Neuronal stem cell (in vitro differentiated cells): Measurements from ENCODE around the gene IPCEF1.

ENCODE experiments used
- DNase-seq: peaks from one replicate; pipeline ENCODE4 v3.0.0-alpha.2; 2013; ENCODE audit warnings: low spot score
- H2AFZ ChIP-seq: one replicate; pipeline ENCODE4 v1.6.1; 2013; ENCODE audit warnings: mild to moderate bottlenecking, low read length, inconsistent platforms
- H2AK5ac ChIP-seq: 2 replicates; pipeline ENCODE4 v1.6.1; 2013; ENCODE audit warnings: low read depth, mild to moderate bottlenecking, inconsistent platforms, low read length, moderate library complexity, mixed read lengths
- H2BK120ac ChIP-seq: 2 replicates; pipeline ENCODE4 v1.6.1; 2013; ENCODE audit warnings: low read depth, mild to moderate bottlenecking, inconsistent platforms, low read length, moderate library complexity, mixed read lengths
- H2BK12ac ChIP-seq: one replicate; pipeline ENCODE4 v1.6.1; 2013; ENCODE audit warnings: low read length, inconsistent platforms
- H2BK15ac ChIP-seq: 2 replicates; pipeline ENCODE4 v1.6.1; 2013; ENCODE audit warnings: mild to moderate bottlenecking, low read length, inconsistent platforms, mixed read lengths
- H2BK5ac ChIP-seq: one replicate; pipeline ENCODE4 v1.6.1; 2013; ENCODE audit warnings: inconsistent platforms, mild to moderate bottlenecking, low read length, moderate library complexity
- H3K14ac ChIP-seq: one replicate; pipeline ENCODE4 v1.6.1; 2013; ENCODE audit warnings: low read length, inconsistent platforms
- H3K18ac ChIP-seq: 2 replicates; pipeline ENCODE4 v1.6.1; 2013; ENCODE audit warnings: low read length, inconsistent platforms
- H3K23ac ChIP-seq: 2 replicates; pipeline ENCODE4 v1.6.1; 2013; ENCODE audit warnings: low read depth, mild to moderate bottlenecking, mixed read lengths, low read length, inconsistent platforms; ENCODE audit not compliant: poor library complexity
- H3K27ac ChIP-seq: replicated peaks from 3 replicates; pipeline ENCODE4 v1.5.1; 2013; ENCODE audit warnings: low read length, inconsistent platforms
- H3K27me3 ChIP-seq, 3 experiments: 2 replicates each; pipeline ENCODE4 v1.6.1; 2013; ENCODE audit warnings: low read length in 3 of 3, mild to moderate bottlenecking in 2 of 3, inconsistent platforms in 1 of 3, low read depth in 1 of 3, mixed read lengths in 1 of 3, moderate library complexity in 1 of 3; ENCODE audit not compliant: control insufficient read depth in 3 of 3, insufficient read depth in 3 of 3
- H3K36me3 ChIP-seq, 2 donors: replicated peaks in 1 of 2; 2 replicates each; pipeline ENCODE4 v1.6.1; 2013; ENCODE audit warnings: low read length in 2 of 2; ENCODE audit not compliant: control insufficient read depth in 2 of 2, insufficient read depth in 2 of 2
- H3K4ac ChIP-seq: 2 replicates; pipeline ENCODE4 v1.6.1; 2013; ENCODE audit warnings: inconsistent platforms, mild to moderate bottlenecking, low read length, moderate library complexity
- H3K4me1 ChIP-seq, 2 donors: 1 replicate in 1 of 2; 2 replicates in 1 of 2; pipeline ENCODE4 v1.6.1; 2013; ENCODE audit warnings: low read length in 2 of 2, low read depth in 1 of 2; ENCODE audit not compliant: control insufficient read depth in 2 of 2, insufficient read depth in 1 of 2
- H3K4me2 ChIP-seq: one replicate; pipeline ENCODE4 v1.6.1; 2013; ENCODE audit warnings: mild to moderate bottlenecking, low read length, inconsistent platforms; ENCODE audit not compliant: insufficient read depth, poor library complexity, severe bottlenecking
- H3K4me3 ChIP-seq, 2 donors: 2 replicates each; pipeline ENCODE4 v1.5.1; 2013; ENCODE audit warnings: low read length in 2 of 2, mild to moderate bottlenecking in 2 of 2, inconsistent platforms in 1 of 2, moderate library complexity in 1 of 2
- H3K79me1 ChIP-seq: one replicate; pipeline ENCODE4 v1.6.1; 2013; ENCODE audit warnings: low read depth, mild to moderate bottlenecking, inconsistent platforms, low read length, moderate library complexity
- H3K9ac ChIP-seq: one replicate; pipeline ENCODE4 v1.6.1; 2013; ENCODE audit warnings: mild to moderate bottlenecking, low read depth, low read length, inconsistent platforms; ENCODE audit not compliant: poor library complexity
- H3K9me3 ChIP-seq, 2 donors: replicated peaks in 1 of 2; 2 replicates each; pipeline versions ENCODE3 to v1.6.1; 2013; ENCODE audit warnings: low read length in 2 of 2, mild to moderate bottlenecking in 2 of 2, inconsistent platforms in 1 of 2, low read depth in 1 of 2, mixed read lengths in 1 of 2, moderate library complexity in 1 of 2; ENCODE audit not compliant: control insufficient read depth in 2 of 2, insufficient read depth in 1 of 2
- H4K8ac ChIP-seq: one replicate; pipeline ENCODE4 v1.6.1; 2013; ENCODE audit warnings: low read depth, mild to moderate bottlenecking, inconsistent platforms, low read length, moderate library complexity
- H4K91ac ChIP-seq: one replicate; pipeline ENCODE4 v1.6.1; 2013; ENCODE audit warnings: low read length, low read depth, mild to moderate bottlenecking, inconsistent platforms; ENCODE audit not compliant: poor library complexity
- WGBS, 2 donors: extraction: QIAGEN DNeasy Blood & Tissue Kit; methylation state at CpG; one replicate each; pipeline ENCODE4 v1.1.7; 2013; ENCODE audit warnings: missing lambda C conversion rate in 2 of 2, mixed read lengths in 1 of 2; ENCODE audit not compliant: insufficient read length in 2 of 2, insufficient replicate concordance in 1 of 2; ENCODE audit errors: extremely low coverage in 2 of 2; 5-methylcytosine and 5-hydroxymethylcytosine counted together

The IPCEF1 gene

GRCh38 chr6:154350293-154350692, 6.3 kb downstream of the IPCEF1 start:
- Histone ChIP-seq H3K4ac (no peak overlapping the region), H3K18ac (no peak overlapping the region), H2BK5ac (no peak overlapping the region), H2AK5ac (no peak overlapping the region), H3K79me1 (no peaks in the 10 kb centered on the region), H3K9me3 (no peaks in the 10 kb centered on the region), H3K4me1 (peaks cover 0 to 2% of the 10 kb centered on the region in 2 donors), H2BK15ac (no peak overlapping the region), H3K27me3 (peaks cover 0 to 5% (median 0%) of the 10 kb centered on the region in 3 experiments), H3K4me3 (no peak overlapping the region), H3K14ac (no peak overlapping the region), H3K36me3 (no peaks in the 10 kb centered on the region), H2BK12ac (no peak overlapping the region), H3K4me2 (no peak overlapping the region), H2BK120ac (no peak overlapping the region), H4K91ac (no peak overlapping the region), H2AFZ (no peak overlapping the region), H4K8ac (no peak overlapping the region), H3K9ac (no peak overlapping the region), H3K23ac (no peak overlapping the region), H3K27ac (no peak overlapping the region)
- WGBS, 2 donors = no CpG with 5 or more reads among the region's 3 CpGs
- DNase-seq = no peak

- Histone ChIP-seq H2BK5ac (no peak overlapping the region), H2AFZ (no peak overlapping the region), H3K4me1 (peaks cover 0 to 2% of the 10 kb centered on the region in 2 donors), H3K14ac (no peak overlapping the region), H2BK120ac (no peak overlapping the region), H3K36me3 (no peaks in the 10 kb centered on the region), H3K27me3 (peaks cover 0 to 5% (median 0%) of the 10 kb centered on the region in 3 experiments), H2AK5ac (no peak overlapping the region), H3K18ac (no peak overlapping the region), H3K79me1 (no peaks in the 10 kb centered on the region), H3K4me3 (no peak overlapping the region), H2BK12ac (no peak overlapping the region), H4K8ac (no peak overlapping the region), H3K4ac (no peak overlapping the region), H3K4me2 (no peak overlapping the region), H3K9ac (no peak overlapping the region), H3K23ac (no peak overlapping the region), H3K9me3 (no peaks in the 10 kb centered on the region), H3K27ac (no peak overlapping the region), H4K91ac (no peak overlapping the region), H2BK15ac (no peak overlapping the region)
- DNase-seq = no peak
- WGBS, 2 donors = no CpG with 5 or more reads among the region's 6 CpGs
Observed at GRCh38 chr6:154347981-154348380, 8.6 kb downstream of the IPCEF1 start.

- H3K9ac ChIP-seq = no peak overlapping the region
- H3K36me3 ChIP-seq = no peaks in the 10 kb centered on the region
- no peak overlapping the region for H4K91ac ChIP-seq
- no peak overlapping the region for H2AK5ac ChIP-seq
- no peaks in the 10 kb centered on the region for H3K79me1 ChIP-seq
- no peak overlapping the region for H2BK12ac ChIP-seq
- no peak overlapping the region for H3K4ac ChIP-seq
- no peak overlapping the region for H2BK5ac ChIP-seq
- H3K18ac ChIP-seq = no peak overlapping the region
- H3K27ac ChIP-seq = no peak overlapping the region
- H2AFZ ChIP-seq = no peak overlapping the region
- no peak overlapping the region for H3K14ac ChIP-seq
- H3K23ac ChIP-seq = no peak overlapping the region
- no CpG with 5 or more reads among the region's 4 CpGs for WGBS, 2 donors
- no peak overlapping the region for H3K4me2 ChIP-seq
- H2BK15ac ChIP-seq = no peak overlapping the region
- H3K4me1 ChIP-seq = peaks cover 0 to 2% of the 10 kb centered on the region in 2 donors
- H4K8ac ChIP-seq = no peak overlapping the region
- H3K9me3 ChIP-seq = no peaks in the 10 kb centered on the region
- no peak overlapping the region for H3K4me3 ChIP-seq
- peaks cover 0 to 5% (median 0%) of the 10 kb centered on the region in 3 experiments for H3K27me3 ChIP-seq
- no peak for DNase-seq
- no peak overlapping the region for H2BK120ac ChIP-seq
Observed at GRCh38 chr6:154345811-154346210, 10.8 kb downstream of the IPCEF1 start.

- Histone ChIP-seq H4K8ac (no peak overlapping the region), H2AFZ (no peak overlapping the region), H3K9ac (no peak overlapping the region), H3K4me1 (peaks cover 0 to 2% of the 10 kb centered on the region in 2 donors), H3K27ac (no peak overlapping the region), H3K18ac (no peak overlapping the region), H3K4me2 (no peak overlapping the region), H2AK5ac (no peak overlapping the region), H2BK120ac (no peak overlapping the region), H3K4ac (no peak overlapping the region), H2BK15ac (no peak overlapping the region), H3K27me3 (peaks cover 0 to 5% (median 0%) of the 10 kb centered on the region in 3 experiments), H3K4me3 (no peak overlapping the region), H2BK12ac (no peak overlapping the region), H2BK5ac (no peak overlapping the region), H4K91ac (no peak overlapping the region), H3K79me1 (no peaks in the 10 kb centered on the region), H3K36me3 (no peaks in the 10 kb centered on the region), H3K23ac (no peak overlapping the region), H3K9me3 (no peaks in the 10 kb centered on the region), H3K14ac (no peak overlapping the region)
- WGBS, 2 donors = no CpG with 5 or more reads among the region's 16 CpGs
- DNase-seq = no peak
Observed at GRCh38 chr6:154343473-154344308, 12.9 kb downstream of the IPCEF1 start.
